ENCODE data around the gene NKTR. TPM values are rescaled to one million over a fixed set of nuclear protein-coding genes. Genes with fewer than 3 reads are reported as not detected.

The NKTR gene
- total and polyA plus RNA-seq, 2 of the 13 experiments (the other 11 are each of a cell fraction or from before 2014, with no cell fraction given), result 41.3 to 59.6 TPM

DNA sequence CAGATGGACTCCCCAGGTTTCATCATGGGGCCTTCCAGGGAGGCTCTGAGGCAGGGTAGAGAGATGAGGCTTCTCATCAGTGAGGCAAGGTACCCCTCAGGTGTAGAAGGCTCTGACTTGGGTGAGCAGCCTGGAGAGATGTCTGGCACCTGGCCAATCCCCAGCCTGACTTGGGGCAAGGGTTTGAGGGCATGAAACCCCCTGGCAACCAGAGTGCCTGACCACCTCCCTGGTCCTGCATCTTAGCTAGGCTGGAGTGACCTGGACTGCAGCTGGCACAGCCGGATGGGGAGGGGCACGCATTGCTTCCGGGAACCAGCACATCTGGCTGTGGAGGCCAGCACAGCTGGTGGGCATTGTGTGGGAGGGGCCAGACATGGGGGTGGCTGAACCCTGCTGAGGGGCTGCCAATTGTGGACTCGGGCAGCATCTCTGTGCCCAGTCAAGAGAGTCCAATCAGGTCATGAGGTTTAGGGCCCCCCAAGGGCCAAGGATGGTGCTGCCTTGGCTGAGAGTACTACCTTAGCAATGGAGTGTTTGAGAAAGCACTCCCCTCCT lies 54.9 kb downstream of the NKTR start (continued):
- TF ChIP-seq, protein P1, sequence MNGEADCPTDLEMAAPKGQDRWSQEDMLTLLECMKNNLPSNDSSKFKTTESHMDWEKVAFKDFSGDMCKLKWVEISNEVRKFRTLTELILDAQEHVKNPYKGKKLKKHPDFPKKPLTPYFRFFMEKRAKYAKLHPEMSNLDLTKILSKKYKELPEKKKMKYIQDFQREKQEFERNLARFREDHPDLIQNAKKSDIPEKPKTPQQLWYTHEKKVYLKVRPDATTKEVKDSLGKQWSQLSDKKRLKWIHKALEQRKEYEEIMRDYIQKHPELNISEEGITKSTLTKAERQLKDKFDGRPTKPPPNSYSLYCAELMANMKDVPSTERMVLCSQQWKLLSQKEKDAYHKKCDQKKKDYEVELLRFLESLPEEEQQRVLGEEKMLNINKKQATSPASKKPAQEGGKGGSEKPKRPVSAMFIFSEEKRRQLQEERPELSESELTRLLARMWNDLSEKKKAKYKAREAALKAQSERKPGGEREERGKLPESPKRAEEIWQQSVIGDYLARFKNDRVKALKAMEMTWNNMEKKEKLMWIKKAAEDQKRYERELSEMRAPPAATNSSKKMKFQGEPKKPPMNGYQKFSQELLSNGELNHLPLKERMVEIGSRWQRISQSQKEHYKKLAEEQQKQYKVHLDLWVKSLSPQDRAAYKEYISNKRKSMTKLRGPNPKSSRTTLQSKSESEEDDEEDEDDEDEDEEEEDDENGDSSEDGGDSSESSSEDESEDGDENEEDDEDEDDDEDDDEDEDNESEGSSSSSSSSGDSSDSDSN (CRISPR knock-in tag; IDR thresholded peaks at IDR 0.05), result peak; percentile 19; the same call in 1 of the 2 replicates
- TF ChIP-seq MAF1 (CRISPR knock-in tag; IDR thresholded peaks at IDR 0.05; ENCODE audit: borderline replicate concordance) (no peak), ZNF546 (CRISPR knock-in tag; conservative IDR thresholded peaks at IDR 0.05) (no peak), MED13 (CRISPR knock-in tag; IDR thresholded peaks at IDR 0.05) (no peak), THAP9 (CRISPR knock-in tag; IDR thresholded peaks at IDR 0.05; ENCODE audit: borderline replicate concordance) (no peak), SP2 (CRISPR knock-in tag; IDR thresholded peaks at IDR 0.05) (no peak), REXO4 (CRISPR knock-in tag; IDR thresholded peaks at IDR 0.05; ENCODE audit: borderline replicate concordance) (no peak), ZBTB4 (CRISPR knock-in tag; IDR thresholded peaks at IDR 0.05; ENCODE audit: borderline replicate concordance) (no peak), ZNF83 (CRISPR knock-in tag; IDR thresholded peaks at IDR 0.05; ENCODE audit: borderline replicate concordance) (no peak), ZNF350 (CRISPR knock-in tag; IDR thresholded peaks at IDR 0.05; ENCODE audit: borderline replicate concordance, low read depth) (0 out of 2 replicates have a peak, but pooled peaks have one; percentile 40), FOXP1 (IDR thresholded peaks at IDR 0.05) (no peak), FOXP1 (CRISPR knock-in tag; IDR thresholded peaks at IDR 0.05) (no peak), ZNF761 (CRISPR knock-in tag; conservative IDR thresholded peaks at IDR 0.05) (no peak), SMC3 (IDR thresholded peaks at IDR 0.05; ENCODE audit: low read length) (no peak), YEATS4 (CRISPR knock-in tag; IDR thresholded peaks at IDR 0.05; ENCODE audit: borderline replicate concordance) (no peak)
- TF ChIP-seq, protein P2, sequence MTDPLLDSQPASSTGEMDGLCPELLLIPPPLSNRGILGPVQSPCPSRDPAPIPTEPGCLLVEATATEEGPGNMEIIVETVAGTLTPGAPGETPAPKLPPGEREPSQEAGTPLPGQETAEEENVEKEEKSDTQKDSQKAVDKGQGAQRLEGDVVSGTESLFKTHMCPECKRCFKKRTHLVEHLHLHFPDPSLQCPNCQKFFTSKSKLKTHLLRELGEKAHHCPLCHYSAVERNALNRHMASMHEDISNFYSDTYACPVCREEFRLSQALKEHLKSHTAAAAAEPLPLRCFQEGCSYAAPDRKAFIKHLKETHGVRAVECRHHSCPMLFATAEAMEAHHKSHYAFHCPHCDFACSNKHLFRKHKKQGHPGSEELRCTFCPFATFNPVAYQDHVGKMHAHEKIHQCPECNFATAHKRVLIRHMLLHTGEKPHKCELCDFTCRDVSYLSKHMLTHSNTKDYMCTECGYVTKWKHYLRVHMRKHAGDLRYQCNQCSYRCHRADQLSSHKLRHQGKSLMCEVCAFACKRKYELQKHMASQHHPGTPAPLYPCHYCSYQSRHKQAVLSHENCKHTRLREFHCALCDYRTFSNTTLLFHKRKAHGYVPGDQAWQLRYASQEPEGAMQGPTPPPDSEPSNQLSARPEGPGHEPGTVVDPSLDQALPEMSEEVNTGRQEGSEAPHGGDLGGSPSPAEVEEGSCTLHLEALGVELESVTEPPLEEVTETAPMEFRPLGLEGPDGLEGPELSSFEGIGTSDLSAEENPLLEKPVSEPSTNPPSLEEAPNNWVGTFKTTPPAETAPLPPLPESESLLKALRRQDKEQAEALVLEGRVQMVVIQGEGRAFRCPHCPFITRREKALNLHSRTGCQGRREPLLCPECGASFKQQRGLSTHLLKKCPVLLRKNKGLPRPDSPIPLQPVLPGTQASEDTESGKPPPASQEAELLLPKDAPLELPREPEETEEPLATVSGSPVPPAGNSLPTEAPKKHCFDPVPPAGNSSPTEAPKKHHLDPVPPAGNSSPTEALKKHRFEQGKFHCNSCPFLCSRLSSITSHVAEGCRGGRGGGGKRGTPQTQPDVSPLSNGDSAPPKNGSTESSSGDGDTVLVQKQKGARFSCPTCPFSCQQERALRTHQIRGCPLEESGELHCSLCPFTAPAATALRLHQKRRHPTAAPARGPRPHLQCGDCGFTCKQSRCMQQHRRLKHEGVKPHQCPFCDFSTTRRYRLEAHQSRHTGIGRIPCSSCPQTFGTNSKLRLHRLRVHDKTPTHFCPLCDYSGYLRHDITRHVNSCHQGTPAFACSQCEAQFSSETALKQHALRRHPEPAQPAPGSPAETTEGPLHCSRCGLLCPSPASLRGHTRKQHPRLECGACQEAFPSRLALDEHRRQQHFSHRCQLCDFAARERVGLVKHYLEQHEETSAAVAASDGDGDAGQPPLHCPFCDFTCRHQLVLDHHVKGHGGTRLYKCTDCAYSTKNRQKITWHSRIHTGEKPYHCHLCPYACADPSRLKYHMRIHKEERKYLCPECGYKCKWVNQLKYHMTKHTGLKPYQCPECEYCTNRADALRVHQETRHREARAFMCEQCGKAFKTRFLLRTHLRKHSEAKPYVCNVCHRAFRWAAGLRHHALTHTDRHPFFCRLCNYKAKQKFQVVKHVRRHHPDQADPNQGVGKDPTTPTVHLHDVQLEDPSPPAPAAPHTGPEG (CRISPR knock-in tag; IDR thresholded peaks at IDR 0.05), result no peak
